CD14-positive monocyte (primary cell): ENCODE measurements around the gene RABGAP1. TPM values are rescaled to one million over a fixed set of nuclear protein-coding genes. Genes with fewer than 3 reads are reported as not detected.

Experiments used
- DNase-seq, 3 donors: peaks; one replicate each; pipeline ENCODE4 v3.0.0-alpha.2; 2011 to 2022
- H2AFZ ChIP-seq: 2 replicates; pipeline ENCODE4 v1.6.0; 2012; ENCODE audit warnings: mild to moderate bottlenecking, low read depth, low read length, inconsistent platforms; ENCODE audit not compliant: insufficient read depth, poor library complexity, severe bottlenecking
- H3K27ac ChIP-seq, 2 donors: 1 replicate in 1 of 2; 2 replicates in 1 of 2; pipeline ENCODE4 v1.5.1; 2012 to 2013; ENCODE audit warnings: low read length in 2 of 2, control low read depth in 1 of 2, inconsistent platforms in 1 of 2, low read depth in 1 of 2, mild to moderate bottlenecking in 1 of 2
- H3K27me3 ChIP-seq, 2 donors: one replicate each; pipeline versions ENCODE4 v1.6.0 to v1.6.1; 2011 to 2013; ENCODE audit warnings: low read length in 2 of 2; ENCODE audit not compliant: control insufficient read depth in 2 of 2, insufficient read depth in 2 of 2
- H3K36me3 ChIP-seq, 2 donors: replicated peaks in 1 of 2; 1 replicate in 1 of 2; 2 replicates in 1 of 2; pipeline versions ENCODE4 v1.5.1 to v1.6.1; 2012 to 2013; ENCODE audit warnings: low read length in 2 of 2, control low read depth in 1 of 2, inconsistent platforms in 1 of 2, mild to moderate bottlenecking in 1 of 2; ENCODE audit not compliant: insufficient read depth in 2 of 2, control insufficient read depth in 1 of 2
- H3K4me1 ChIP-seq, 2 donors: 1 replicate in 1 of 2; 2 replicates in 1 of 2; pipeline versions ENCODE4 v1.5.1 to v1.6.1; 2012 to 2013; ENCODE audit warnings: low read length in 2 of 2, control low read depth in 1 of 2, inconsistent platforms in 1 of 2, mild to moderate bottlenecking in 1 of 2, moderate library complexity in 1 of 2; ENCODE audit not compliant: insufficient read depth in 2 of 2, control insufficient read depth in 1 of 2
- H3K4me2 ChIP-seq: replicated peaks from 2 replicates; pipeline ENCODE3; 2012; ENCODE audit warnings: low read length, moderate library complexity, mild to moderate bottlenecking; ENCODE audit not compliant: poor library complexity, severe bottlenecking; ENCODE audit errors: extremely low read depth
- H3K4me3 ChIP-seq, 3 experiments: fragments of 200-600 bp in 1 of 3; sonication (generic) in 1 of 3; replicated peaks in 1 of 3; 1 replicate in 2 of 3; 2 replicates in 1 of 3; pipeline ENCODE4 v1.5.1; 2011 to 2013; ENCODE audit warnings: low read length in 3 of 3, mild to moderate bottlenecking in 3 of 3, control low read depth in 2 of 3, low read depth in 2 of 3, inconsistent platforms in 1 of 3, moderate library complexity in 1 of 3
- H3K79me2 ChIP-seq: 2 replicates; pipeline ENCODE4 v1.6.0; 2012; ENCODE audit warnings: mild to moderate bottlenecking, control low read depth, inconsistent platforms, low read length, moderate library complexity; ENCODE audit not compliant: insufficient read depth
- H3K9ac ChIP-seq: 2 replicates; pipeline ENCODE4 v1.6.0; 2017; ENCODE audit warnings: low read length, mild to moderate bottlenecking; ENCODE audit not compliant: insufficient read depth, poor library complexity, severe bottlenecking
- H3K9me3 ChIP-seq, 2 donors: replicated peaks in 1 of 2; 1 replicate in 1 of 2; 2 replicates in 1 of 2; pipeline versions ENCODE4 v1.5.1 to v1.6.1; 2012 to 2013; ENCODE audit warnings: low read length in 2 of 2, control low read depth in 1 of 2; ENCODE audit not compliant: control insufficient read depth in 1 of 2, insufficient read depth in 1 of 2
- H4K20me1 ChIP-seq: 2 replicates; pipeline ENCODE4 v1.6.0; 2012; ENCODE audit warnings: mild to moderate bottlenecking, low read length, control low read depth, moderate library complexity; ENCODE audit not compliant: insufficient read depth
- H3K27ac Mint-ChIP-seq, 7 donors: one replicate each; pipeline ENCODE4 v1.8.0; 2020; ENCODE audit warnings: mild to moderate bottlenecking in 7 of 7, mixed read lengths in 7 of 7, moderate library complexity in 6 of 7, inconsistent platforms in 2 of 7
- H3K27me3 Mint-ChIP-seq, 3 donors: one replicate each; pipeline ENCODE4 v1.8.0; 2021 to 2022; ENCODE audit warnings: low read depth in 3 of 3, mild to moderate bottlenecking in 3 of 3, mixed read lengths in 3 of 3, moderate library complexity in 3 of 3, inconsistent platforms in 1 of 3
- H3K36me3 Mint-ChIP-seq, 2 donors: one replicate each; pipeline ENCODE4 v1.8.0; 2020; ENCODE audit warnings: mixed read lengths in 2 of 2, inconsistent platforms in 1 of 2, mild to moderate bottlenecking in 1 of 2
- H3K4me1 Mint-ChIP-seq: one replicate; pipeline ENCODE4 v1.8.0; 2020; ENCODE audit warnings: mild to moderate bottlenecking, mixed read lengths
- H3K4me3 Mint-ChIP-seq, 2 donors: one replicate each; pipeline ENCODE4 v1.8.0; 2020; ENCODE audit warnings: mild to moderate bottlenecking in 2 of 2, mixed read lengths in 2 of 2, moderate library complexity in 1 of 2
- H3K9me3 Mint-ChIP-seq, 7 donors: one replicate each; pipeline ENCODE4 v1.8.0; 2020 to 2022; ENCODE audit warnings: mixed read lengths in 7 of 7, mild to moderate bottlenecking in 6 of 7, moderate library complexity in 6 of 7, inconsistent platforms in 2 of 7
- WGBS: methylation state at CpG from one replicate; pipeline ENCODE4 v1.1.5; 2013; ENCODE audit warnings: missing lambda C conversion rate; ENCODE audit not compliant: insufficient coverage; 5-methylcytosine and 5-hydroxymethylcytosine counted together
- intact Hi-C, 2 donors: fragments of 100-400 bp; cut with micrococcal nuclease; formaldehyde crosslinking; loops; one replicate each; pipeline versions ENCODE4 v1.15.0 to v1.15.1; 2023
- polyA plus RNA-seq, 3 donors: library from polyadenylated mRNA; depleted of rRNA in 1 of 3; unstranded in 2 of 3; stranded (reverse) in 1 of 3; fragments of 300-500 nt in 2 of 3; fragments of >200 nt in 1 of 3; fragmentation: Illumina TruSeq in 2 of 3; gene quantifications; 1 replicate in 2 of 3; 2 replicates in 1 of 3; pipeline ENCODE4 v1.2.3, GENCODE V29; 2012 to 2021
- TF ChIP-seq, protein P1 (sequence below): fragments of 200-600 bp; IDR thresholded peaks from one replicate; pipeline ENCODE4 v1.8.0; 2022; ENCODE audit warnings: antibody characterized with exemption, mild to moderate bottlenecking

Gene RABGAP1
- polyA plus RNA-seq, 3 donors: 14.7 to 24.1 (median 19.3) TPM

DNA sequence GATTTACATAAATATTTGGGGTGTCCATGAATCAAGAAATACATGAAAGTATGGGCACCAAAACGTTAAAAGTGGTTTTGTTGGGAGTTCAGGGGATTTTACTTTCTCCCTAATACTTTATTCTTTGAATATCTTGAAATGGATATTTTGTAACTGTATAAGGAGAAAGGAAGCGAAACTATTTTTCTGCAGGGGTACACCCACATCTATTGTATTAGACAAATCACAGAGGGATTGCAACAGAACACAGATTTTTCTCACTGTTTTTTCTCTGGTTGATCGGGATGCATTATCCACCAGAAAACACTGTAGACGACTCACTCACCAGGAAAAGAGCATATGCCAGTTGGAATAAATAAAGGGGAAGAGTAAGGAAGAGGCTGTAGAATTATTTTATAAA is 1.2 kb upstream of the RABGAP1 start:
- Histone ChIP-seq H3K27ac (peak overlapping the region; percentile 41 to 82), H3K79me2 (peaks cover 66% of the 10 kb centered on the region), H4K20me1 (peaks cover 34% of the 10 kb centered on the region), H2AFZ (peak overlapping the region; percentile 80), H3K9me3 (no peaks in the 10 kb centered on the region), H3K9ac (no peak overlapping the region), H3K27me3 (no peaks in the 10 kb centered on the region), H3K36me3 (peaks cover 8 to 30% of the 10 kb centered on the region in 2 donors), H3K4me2 (peak overlapping the region; percentile 72), H3K4me3 (peak overlapping the region in 1 of 3 experiments; percentile 82), H3K4me1 (peaks cover 35 to 40% of the 10 kb centered on the region in 2 donors)
- TF ChIP-seq, protein P1, sequence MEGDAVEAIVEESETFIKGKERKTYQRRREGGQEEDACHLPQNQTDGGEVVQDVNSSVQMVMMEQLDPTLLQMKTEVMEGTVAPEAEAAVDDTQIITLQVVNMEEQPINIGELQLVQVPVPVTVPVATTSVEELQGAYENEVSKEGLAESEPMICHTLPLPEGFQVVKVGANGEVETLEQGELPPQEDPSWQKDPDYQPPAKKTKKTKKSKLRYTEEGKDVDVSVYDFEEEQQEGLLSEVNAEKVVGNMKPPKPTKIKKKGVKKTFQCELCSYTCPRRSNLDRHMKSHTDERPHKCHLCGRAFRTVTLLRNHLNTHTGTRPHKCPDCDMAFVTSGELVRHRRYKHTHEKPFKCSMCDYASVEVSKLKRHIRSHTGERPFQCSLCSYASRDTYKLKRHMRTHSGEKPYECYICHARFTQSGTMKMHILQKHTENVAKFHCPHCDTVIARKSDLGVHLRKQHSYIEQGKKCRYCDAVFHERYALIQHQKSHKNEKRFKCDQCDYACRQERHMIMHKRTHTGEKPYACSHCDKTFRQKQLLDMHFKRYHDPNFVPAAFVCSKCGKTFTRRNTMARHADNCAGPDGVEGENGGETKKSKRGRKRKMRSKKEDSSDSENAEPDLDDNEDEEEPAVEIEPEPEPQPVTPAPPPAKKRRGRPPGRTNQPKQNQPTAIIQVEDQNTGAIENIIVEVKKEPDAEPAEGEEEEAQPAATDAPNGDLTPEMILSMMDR: no peak
- DNase-seq: peak in 1 of 3 donors; percentile 42
- Mint-ChIP-seq H3K4me3 (peak overlapping the region in 1 of 2 donors; percentile 86), H3K9me3 (peaks cover 0 to 2% (median 0%) of the 10 kb centered on the region in 7 donors), H3K36me3 (peaks cover 28 to 37% of the 10 kb centered on the region in 2 donors), H3K27ac (peak overlapping the region; percentile 41 to 94 (median 64)), H3K27me3 (peaks cover 0 to 2% (median 0%) of the 10 kb centered on the region in 3 donors), H3K4me1 (peaks cover 40% of the 10 kb centered on the region)
- intact Hi-C loops: no loop called here
- WGBS: no CpG with 5 or more reads among the region's 4 CpGs

DNA sequence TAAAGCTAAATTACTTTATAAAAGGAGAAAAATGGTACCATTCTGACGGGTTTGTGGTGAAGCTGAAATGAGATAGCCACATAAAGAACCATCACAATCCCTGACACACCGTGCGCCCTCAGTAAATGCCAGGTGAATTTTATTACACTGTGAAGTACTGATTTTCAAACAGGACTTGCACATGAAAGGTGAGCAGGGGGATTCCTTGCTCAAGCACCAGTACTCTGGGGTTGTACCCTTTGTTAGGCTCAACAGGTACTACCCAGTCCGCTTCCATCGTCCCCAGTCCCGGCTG is 419 bp upstream of the RABGAP1 start:
- Histone ChIP-seq H3K9me3 (no peaks in the 10 kb centered on the region), H3K36me3 (peaks cover 8 to 37% of the 10 kb centered on the region in 2 donors), H3K79me2 (peaks cover 66% of the 10 kb centered on the region), H3K27me3 (no peaks in the 10 kb centered on the region), H3K27ac (peak overlapping the region; percentile 38 to 82), H3K9ac (peak overlapping the region; percentile 52), H3K4me3 (peak overlapping the region; percentile 1 to 82 (median 46)), H2AFZ (peak overlapping the region; percentile 80), H3K4me1 (peaks cover 35 to 40% of the 10 kb centered on the region in 2 donors), H3K4me2 (peak overlapping the region; percentile 72), H4K20me1 (peaks cover 42% of the 10 kb centered on the region)
- Mint-ChIP-seq H3K36me3 (peaks cover 26 to 30% of the 10 kb centered on the region in 2 donors), H3K27me3 (peaks cover 0 to 2% (median 0%) of the 10 kb centered on the region in 3 donors), H3K9me3 (peaks cover 0 to 2% (median 0%) of the 10 kb centered on the region in 7 donors), H3K27ac (peak overlapping the region; percentile 82 to 95 (median 92)), H3K4me1 (peaks cover 45% of the 10 kb centered on the region), H3K4me3 (peak overlapping the region; percentile 85 to 92)
- intact Hi-C loops: loop anchor here (2.0 to 5.0 kb wide), 2 partner anchors 36 to 38 kb away; partner anchors contain the start of gene RC3H2 (in 1 of the 2)
- TF ChIP-seq, protein P1: no peak
- no peak for DNase-seq
- 4% methylated on average over 3 of the region's 6 CpGs for WGBS
